ENCODE measurements around the gene FN3KRP. TPM values are rescaled to one million over a fixed set of nuclear protein-coding genes. Genes with fewer than 3 reads are reported as not detected.

The FN3KRP gene
- total and polyA plus RNA-seq, 10 of the 15 experiments (the other 5 are each of a cell fraction or from before 2014, with no cell fraction given): 1.8 to 50.5 (median 26.5) TPM

- RAD21 ChIA-PET (ENCODE audit: unreplicated experiment): no interaction called here
- Histone ChIP-seq H3K27ac (ENCODE audit: control insufficient read depth, insufficient read depth) (no peak overlapping the region), H3K27me3 (replicated peaks in 1 of 2; ENCODE audit: control insufficient read depth in 2 of 2, insufficient read depth in 2 of 2, low read length in 1 of 2) (no peaks in the 10 kb centered on the region), H4K20me1 (ENCODE audit: control insufficient read depth, insufficient read depth) (no peaks in the 10 kb centered on the region), H3K4me1 (ENCODE audit: control insufficient read depth, insufficient read depth, low read length) (no peaks in the 10 kb centered on the region), H3K9me3 (replicated peaks; ENCODE audit: control insufficient read depth, insufficient read depth, low read length) (no peaks in the 10 kb centered on the region; the same call in 2 of the 3 replicates), H2AFZ (ENCODE audit: control insufficient read depth, low read depth, low read length) (no peak overlapping the region), H3K4me3 (no peak overlapping the region), H3K36me3 (ENCODE audit: control insufficient read depth in 2 of 2, insufficient read depth in 2 of 2, low read length in 1 of 2) (no peaks in the 10 kb centered on the region), H3K79me2 (ENCODE audit: control insufficient read depth, insufficient read depth, low read length) (peaks cover 12% of the 10 kb centered on the region), H3K4me2 (ENCODE audit: control insufficient read depth, insufficient read depth) (no peak overlapping the region), H3K9ac (ENCODE audit: control insufficient read depth, insufficient read depth, low read length) (no peak overlapping the region)
- intact Hi-C loops (cut with micrococcal nuclease; ENCODE audit: unreplicated experiment): no loop called here
- TF ChIP-seq TBL1XR1 (IDR thresholded peaks at IDR 0.05; ENCODE audit: low read depth, low read length): no peak
- TF ChIP-seq MYC (IDR thresholded peaks at IDR 0.05; ENCODE audit: insufficient read depth, insufficient read length, insufficient replicate concordance, low read length, severe bottlenecking): no peak
- TF ChIP-seq TCF7 (IDR thresholded peaks at IDR 0.05; ENCODE audit: borderline replicate concordance): no peak
- no peak for TF ChIP-seq CREB1 (IDR thresholded peaks at IDR 0.05; ENCODE audit: low read depth)
- TF ChIP-seq HCFC1 (IDR thresholded peaks at IDR 0.05; ENCODE audit: low read length): no peak
- TF ChIP-seq NR2C1 (IDR thresholded peaks at IDR 0.05): no peak
- TF ChIP-seq ZNF207 (IDR thresholded peaks at IDR 0.05; ENCODE audit: borderline replicate concordance): no peak
- TF ChIP-seq POU2F2 (IDR thresholded peaks at IDR 0.05; ENCODE audit: borderline replicate concordance, low read depth, low read length): no peak
- no peak for TF ChIP-seq NRF1 (conservative IDR thresholded peaks at IDR 0.05; ENCODE audit: low read depth, low read length)
- no peak for TF ChIP-seq ZSCAN29 (IDR thresholded peaks at IDR 0.05)
- no peak for TF ChIP-seq YY1 (IDR thresholded peaks at IDR 0.05; ENCODE audit: low read depth, low read length)
- no peak for TF ChIP-seq KLF5 (IDR thresholded peaks at IDR 0.05; ENCODE audit: partially characterized antibody)
- no peak for TF ChIP-seq NR2C2 (IDR thresholded peaks at IDR 0.05; ENCODE audit: borderline replicate concordance, control insufficient read depth, insufficient read length, low read depth)
- TF ChIP-seq BRCA1 (IDR thresholded peaks at IDR 0.05; ENCODE audit: low read depth, low read length): no peak
- CTCF ChIA-PET: no interaction called here
- in situ Hi-C loops (cut with MboI): loop anchor here (10.0 kb wide), 1 partner anchor 94 kb away; no protein-coding TSS in a partner anchor
- no TSS peak for BruUV-seq (replicated peaks)
- DNase-seq (ENCODE audit: low read depth, low spot score) (no peak), FAIRE-seq (no peak), ATAC-seq (no peak)
- SMC1A ChIA-PET (ENCODE audit: uncharacterized antibody, unreplicated experiment): no interaction called here
- WGBS (ENCODE audit: insufficient coverage, insufficient replicate concordance, low lambda C conversion rate, missing lambda C conversion rate): 93% methylated on average over 16 of the region's 16 CpGs
- POLR2A ChIA-PET: no interaction called here
Measured at GRCh38 chr17:82748756-82749155, 32.2 kb downstream of the FN3KRP start.

All from GM12878 (cell line).